IPS-18a (cell line): ENCODE measurements around the gene PDLIM1.

Experiments used
- H3K27ac ChIP-seq: one replicate; pipeline ENCODE4 v1.5.1; 2013; ENCODE audit warnings: low read length
- H3K27me3 ChIP-seq: one replicate; pipeline ENCODE4 v1.6.1; 2013; ENCODE audit warnings: mild to moderate bottlenecking, low read length; ENCODE audit not compliant: control insufficient read depth, insufficient read depth
- H3K36me3 ChIP-seq: one replicate; pipeline ENCODE4 v1.6.1; 2013; ENCODE audit warnings: low read depth, low read length; ENCODE audit not compliant: control insufficient read depth
- H3K4me1 ChIP-seq: one replicate; pipeline ENCODE4 v1.6.1; 2013; ENCODE audit warnings: low read depth, low read length; ENCODE audit not compliant: control insufficient read depth
- H3K4me3 ChIP-seq: one replicate; pipeline ENCODE4 v1.5.1; 2013; ENCODE audit warnings: low read length
- H3K9ac ChIP-seq: one replicate; pipeline ENCODE4 v1.6.1; 2013; ENCODE audit warnings: mild to moderate bottlenecking, low read length, moderate library complexity
- H3K9me3 ChIP-seq: one replicate; pipeline ENCODE4 v1.6.1; 2013; ENCODE audit warnings: low read depth, low read length; ENCODE audit not compliant: control insufficient read depth

The PDLIM1 gene

GRCh38 chr10:95284807-95285206 is 6.0 kb downstream of the PDLIM1 start:
- H3K4me3 ChIP-seq = no peak overlapping the region
- H3K9me3 ChIP-seq = no peaks in the 10 kb centered on the region
- peaks cover 10% of the 10 kb centered on the region for H3K4me1 ChIP-seq
- no peaks in the 10 kb centered on the region for H3K36me3 ChIP-seq
- H3K9ac ChIP-seq = no peak overlapping the region
- peaks cover 10% of the 10 kb centered on the region for H3K27me3 ChIP-seq
- H3K27ac ChIP-seq = no peak overlapping the region

GRCh38 chr10:95282107-95282506 is 8.7 kb downstream of the PDLIM1 start:
- no peaks in the 10 kb centered on the region for H3K9me3 ChIP-seq
- H3K4me3 ChIP-seq = no peak overlapping the region
- H3K27ac ChIP-seq = no peak overlapping the region
- H3K4me1 ChIP-seq = peaks cover 14% of the 10 kb centered on the region
- H3K27me3 ChIP-seq = no peaks in the 10 kb centered on the region
- no peaks in the 10 kb centered on the region for H3K36me3 ChIP-seq
- no peak overlapping the region for H3K9ac ChIP-seq

GRCh38 chr10:95281206-95281605 is 9.6 kb downstream of the PDLIM1 start:
- no peaks in the 10 kb centered on the region for H3K9me3 ChIP-seq
- no peaks in the 10 kb centered on the region for H3K27me3 ChIP-seq
- H3K9ac ChIP-seq = no peak overlapping the region
- H3K4me3 ChIP-seq = no peak overlapping the region
- H3K27ac ChIP-seq = no peak overlapping the region
- no peaks in the 10 kb centered on the region for H3K36me3 ChIP-seq
- H3K4me1 ChIP-seq = peaks cover 14% of the 10 kb centered on the region

- peaks cover 14% of the 10 kb centered on the region for H3K4me1 ChIP-seq
- no peak overlapping the region for H3K4me3 ChIP-seq
- no peaks in the 10 kb centered on the region for H3K36me3 ChIP-seq
- no peaks in the 10 kb centered on the region for H3K27me3 ChIP-seq
- no peak overlapping the region for H3K9ac ChIP-seq
- no peaks in the 10 kb centered on the region for H3K9me3 ChIP-seq
- H3K27ac ChIP-seq = no peak overlapping the region
Observed at GRCh38 chr10:95280637-95281036, 10.2 kb downstream of the PDLIM1 start.

- no peaks in the 10 kb centered on the region for H3K27me3 ChIP-seq
- H3K9ac ChIP-seq = no peak overlapping the region
- H3K36me3 ChIP-seq = no peaks in the 10 kb centered on the region
- peaks cover 14% of the 10 kb centered on the region for H3K4me1 ChIP-seq
- H3K27ac ChIP-seq = no peak overlapping the region
- no peaks in the 10 kb centered on the region for H3K9me3 ChIP-seq
- H3K4me3 ChIP-seq = no peak overlapping the region
Observed at GRCh38 chr10:95279042-95279820, 11.6 kb downstream of the PDLIM1 start.

- Histone ChIP-seq H3K4me3 (no peak overlapping the region), H3K9me3 (no peaks in the 10 kb centered on the region), H3K4me1 (peaks cover 14% of the 10 kb centered on the region), H3K9ac (no peak overlapping the region), H3K27ac (no peak overlapping the region), H3K36me3 (no peaks in the 10 kb centered on the region), H3K27me3 (no peaks in the 10 kb centered on the region)
Observed at GRCh38 chr10:95278061-95278988, 12.5 kb downstream of the PDLIM1 start.

GRCh38 chr10:95277614-95278013 is 13.2 kb downstream of the PDLIM1 start:
- H3K9ac ChIP-seq = no peak overlapping the region
- peaks cover 14% of the 10 kb centered on the region for H3K4me1 ChIP-seq
- no peak overlapping the region for H3K4me3 ChIP-seq
- H3K36me3 ChIP-seq = no peaks in the 10 kb centered on the region
- no peaks in the 10 kb centered on the region for H3K27me3 ChIP-seq
- H3K27ac ChIP-seq = no peak overlapping the region
- no peaks in the 10 kb centered on the region for H3K9me3 ChIP-seq

- no peaks in the 10 kb centered on the region for H3K36me3 ChIP-seq
- H3K9ac ChIP-seq = no peak overlapping the region
- H3K27me3 ChIP-seq = no peaks in the 10 kb centered on the region
- H3K27ac ChIP-seq = no peak overlapping the region
- no peaks in the 10 kb centered on the region for H3K9me3 ChIP-seq
- peaks cover 14% of the 10 kb centered on the region for H3K4me1 ChIP-seq
- H3K4me3 ChIP-seq = no peak overlapping the region
Observed at GRCh38 chr10:95277201-95277570, 13.6 kb downstream of the PDLIM1 start.

GRCh38 chr10:95276367-95277200 is 14.2 kb downstream of the PDLIM1 start:
- no peaks in the 10 kb centered on the region for H3K9me3 ChIP-seq
- no peak overlapping the region for H3K4me3 ChIP-seq
- H3K27me3 ChIP-seq = no peaks in the 10 kb centered on the region
- peaks cover 2% of the 10 kb centered on the region for H3K36me3 ChIP-seq
- H3K27ac ChIP-seq = no peak overlapping the region
- no peak overlapping the region for H3K9ac ChIP-seq
- peaks cover 14% of the 10 kb centered on the region for H3K4me1 ChIP-seq

GRCh38 chr10:95275726-95276366 is 15.0 kb downstream of the PDLIM1 start:
- Histone ChIP-seq H3K4me3 (no peak overlapping the region), H3K27ac (no peak overlapping the region), H3K9ac (no peak overlapping the region), H3K27me3 (no peaks in the 10 kb centered on the region), H3K9me3 (no peaks in the 10 kb centered on the region), H3K36me3 (peaks cover 2% of the 10 kb centered on the region), H3K4me1 (peaks cover 14% of the 10 kb centered on the region)
